Inferior parietal cortex (tissue), 1 donor: ENCODE measurements around the gene ANKRD33B.

ENCODE experiments used
- DNase-seq: peaks from one replicate; pipeline ENCODE4 v3.0.0-alpha.2; 2016; ENCODE audit errors: extremely low spot score

ANKRD33B gene

GRCh38 chr5:10578293-10578665, 14.4 kb downstream of the ANKRD33B start:
- DNase-seq, result no peak

- DNase-seq, result no peak
These were observed 15.0 kb downstream of the ANKRD33B start for GRCh38 chr5:10578869-10579268.

- no peak for DNase-seq
These were observed 16.0 kb downstream of the ANKRD33B start for GRCh38 chr5:10579536-10580521.

GRCh38 chr5:10580531-10581423, 16.9 kb downstream of the ANKRD33B start:
- no peak for DNase-seq

DNA sequence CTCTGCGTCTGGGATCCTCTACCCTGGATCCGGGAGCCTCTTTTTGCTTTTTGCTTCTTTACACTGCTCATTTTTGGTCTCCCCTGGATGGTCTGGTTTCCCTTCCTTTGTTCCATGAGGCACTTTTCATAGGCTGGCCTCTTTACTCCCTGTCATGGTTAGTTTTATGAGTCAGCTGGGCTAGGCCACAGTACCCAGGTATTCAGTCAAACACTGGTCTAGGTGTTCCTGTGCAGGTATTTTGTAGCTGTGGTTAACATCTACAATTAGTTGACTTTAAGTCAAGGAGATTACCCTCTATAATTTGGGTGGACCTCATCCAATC, 17.5 kb downstream of the ANKRD33B start:
- no peak for DNase-seq

- DNase-seq, result peak; percentile 53
These were observed 18.1 kb downstream of the ANKRD33B start for GRCh38 chr5:10581867-10582511.

- DNase-seq, result no peak
These were observed 18.6 kb downstream of the ANKRD33B start for GRCh38 chr5:10582512-10582897.

GRCh38 chr5:10583663-10584572, 20.0 kb downstream of the ANKRD33B start:
- DNase-seq, result no peak

- no peak for DNase-seq
These were observed 21.0 kb downstream of the ANKRD33B start for GRCh38 chr5:10584714-10585517.

GRCh38 chr5:10585518-10585915, 21.6 kb downstream of the ANKRD33B start:
- no peak for DNase-seq

GRCh38 chr5:10586008-10586407, 22.1 kb downstream of the ANKRD33B start:
- no peak for DNase-seq

GRCh38 chr5:10586555-10586954, 22.7 kb downstream of the ANKRD33B start:
- DNase-seq, result no peak

GRCh38 chr5:10588109-10588775, 24.4 kb downstream of the ANKRD33B start:
- DNase-seq, result no peak

DNA sequence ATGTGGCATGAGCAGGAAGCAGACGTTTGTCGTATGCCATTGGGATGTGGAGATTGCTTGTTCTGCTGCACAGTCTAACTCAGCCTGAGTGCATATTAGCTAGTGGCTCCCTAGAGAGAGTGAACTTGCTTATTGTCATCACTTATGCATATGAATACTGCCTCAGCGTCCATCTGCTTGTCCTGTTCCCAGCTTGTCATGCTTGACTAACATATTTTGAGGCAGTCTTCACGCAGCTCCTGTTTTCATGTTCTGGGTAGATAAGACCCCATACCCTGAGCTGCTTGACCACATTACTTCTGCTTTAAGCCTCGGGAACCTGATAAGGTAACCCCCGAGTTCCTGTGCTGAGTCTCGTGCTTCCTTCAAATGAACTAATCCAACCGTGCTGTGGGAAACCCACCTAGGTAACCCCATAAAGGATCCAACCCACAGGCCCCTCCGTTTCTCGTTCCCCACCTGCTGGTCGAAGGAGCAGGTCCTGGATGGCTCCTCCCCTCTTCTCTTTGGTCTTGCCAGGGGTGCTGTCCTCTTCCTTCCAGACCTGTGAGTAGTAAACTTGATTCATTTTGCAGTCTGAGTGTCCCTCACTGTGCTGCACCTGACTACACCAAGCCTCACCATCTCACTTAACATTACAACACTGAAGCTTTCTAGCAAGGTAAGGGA, 25.0 kb downstream of the ANKRD33B start:
- DNase-seq, result peak; percentile 56

GRCh38 chr5:10590226-10590999, 26.5 kb downstream of the ANKRD33B start:
- no peak for DNase-seq

DNA sequence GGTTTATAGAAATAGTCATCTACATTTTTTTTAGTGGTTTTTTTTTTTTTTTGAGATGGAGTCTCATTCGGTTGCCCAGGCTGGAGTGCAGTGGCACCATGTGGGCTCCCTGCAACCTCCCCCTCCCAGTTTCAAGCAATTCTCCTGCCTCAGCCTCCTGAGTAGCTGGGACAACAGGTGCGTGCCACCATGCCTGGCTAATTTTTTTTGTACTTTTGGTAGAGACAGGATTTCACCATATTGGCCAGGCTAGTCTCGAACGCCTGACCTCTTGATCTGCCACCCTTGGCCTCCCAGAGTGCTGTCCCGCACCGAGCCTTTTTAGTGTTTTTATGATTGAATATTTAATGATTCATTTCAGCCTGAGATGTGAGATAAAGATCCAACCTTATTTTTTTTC, 27.3 kb downstream of the ANKRD33B start:
- no peak for DNase-seq

GRCh38 chr5:10591966-10592365, 28.1 kb downstream of the ANKRD33B start:
- DNase-seq, result no peak

DNA sequence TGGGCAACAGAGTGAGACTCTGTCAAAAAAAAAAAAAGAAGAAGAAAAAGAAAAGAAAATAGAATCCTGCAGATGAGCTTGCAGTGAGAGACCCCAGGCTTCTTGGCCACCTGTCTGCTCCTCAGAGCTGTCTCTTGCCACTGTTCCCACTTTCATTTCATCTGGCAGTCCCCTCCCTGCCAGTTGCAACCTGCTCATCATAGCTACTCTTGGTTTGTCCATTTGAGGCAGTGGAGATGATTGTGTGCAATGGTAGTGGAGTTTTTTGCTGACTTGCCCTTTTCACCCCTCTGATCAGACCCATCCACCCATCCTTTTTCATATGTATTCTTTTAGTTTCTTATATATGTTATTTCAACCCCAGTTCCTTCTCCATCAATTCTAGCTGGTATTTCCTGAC, 28.7 kb downstream of the ANKRD33B start:
- no peak for DNase-seq
